ENCODE data around the gene ACTN1. TPM values are rescaled to one million over a fixed set of nuclear protein-coding genes. Genes with fewer than 3 reads are reported as not detected.

ACTN1 gene
- polyA plus RNA-seq, 1 experiment, result 1,184 TPM

GRCh38 chr14:68918612-68919011 lies 60.5 kb downstream of the ACTN1 start:
- TF ChIP-seq CTCF (IDR thresholded peaks at IDR 0.05; ENCODE audit: insufficient read depth, low read depth, low read length), result no peak
- H3K36me3 ChIP-seq (ENCODE audit: control insufficient read depth, insufficient read depth, low read length), result peaks cover 36% of the 10 kb centered on the region
- no peak for DNase-seq (ENCODE audit: low read depth)
- POLR2A ChIA-PET, result no interaction called here
- no peak overlapping the region for H3K4me3 ChIP-seq (ENCODE audit: low read depth, low read length)
- CTCF ChIA-PET, result interaction anchor here (3.3 kb wide), 1 partner anchor 8 kb away, joined by 10 read pairs; no protein-coding TSS in a partner anchor
- H3K27me3 ChIP-seq (ENCODE audit: control insufficient read depth, insufficient read depth, low read length), result no peaks in the 10 kb centered on the region

GRCh38 chr14:68916358-68916941 lies 62.7 kb downstream of the ACTN1 start:
- H3K36me3 ChIP-seq (ENCODE audit: control insufficient read depth, insufficient read depth, low read length), result peaks cover 35% of the 10 kb centered on the region
- H3K27me3 ChIP-seq (ENCODE audit: control insufficient read depth, insufficient read depth, low read length), result no peaks in the 10 kb centered on the region
- H3K4me3 ChIP-seq (ENCODE audit: low read depth, low read length), result no peak overlapping the region
- DNase-seq (ENCODE audit: low read depth), result no peak
- CTCF ChIA-PET, result interaction anchor here (0.8 to 3.3 kb wide), 4 partner anchors 8 to 14 kb away, joined by 3 to 10 read pairs (median 3); no protein-coding TSS in a partner anchor
- TF ChIP-seq CTCF (IDR thresholded peaks at IDR 0.05; ENCODE audit: insufficient read depth, low read depth, low read length), result no peak
- POLR2A ChIA-PET, result no interaction called here

- Histone ChIP-seq H3K27me3 (ENCODE audit: control insufficient read depth, insufficient read depth, low read length) (no peaks in the 10 kb centered on the region), H3K36me3 (ENCODE audit: control insufficient read depth, insufficient read depth, low read length) (peaks cover 41% of the 10 kb centered on the region), H3K4me3 (ENCODE audit: low read depth, low read length) (no peak overlapping the region)
- no peak for TF ChIP-seq CTCF (IDR thresholded peaks at IDR 0.05; ENCODE audit: insufficient read depth, low read depth, low read length)
- DNase-seq (ENCODE audit: low read depth), result no peak
- POLR2A ChIA-PET, result no interaction called here
- CTCF ChIA-PET, result interaction anchor here (1.0 to 6.1 kb wide), 4 partner anchors 26 to 195 kb away, joined by 3 to 35 read pairs (median 20); no protein-coding TSS in a partner anchor
Measured at GRCh38 chr14:68913516-68913915, 65.6 kb downstream of the ACTN1 start.

- DNase-seq (ENCODE audit: low read depth), result no peak
- H3K4me3 ChIP-seq (ENCODE audit: low read depth, low read length), result no peak overlapping the region
- H3K36me3 ChIP-seq (ENCODE audit: control insufficient read depth, insufficient read depth, low read length), result peaks cover 48% of the 10 kb centered on the region
- H3K27me3 ChIP-seq (ENCODE audit: control insufficient read depth, insufficient read depth, low read length), result no peaks in the 10 kb centered on the region
- CTCF ChIA-PET, result interaction anchor here (0.6 to 6.1 kb wide), 33 partner anchors 8 to 1683 kb away, joined by 3 to 35 read pairs (median 4); no protein-coding TSS in a partner anchor
- peak; percentile 99 for TF ChIP-seq CTCF (IDR thresholded peaks at IDR 0.05; ENCODE audit: insufficient read depth, low read depth, low read length)
- POLR2A ChIA-PET, result no interaction called here
Measured at GRCh38 chr14:68911594-68912227, 67.4 kb downstream of the ACTN1 start.

GRCh38 chr14:68910540-68910939 lies 68.6 kb downstream of the ACTN1 start:
- no peak for DNase-seq (ENCODE audit: low read depth)
- no peaks in the 10 kb centered on the region for H3K27me3 ChIP-seq (ENCODE audit: control insufficient read depth, insufficient read depth, low read length)
- ChIA-PET CTCF (interaction anchor here (0.9 to 6.1 kb wide), 22 partner anchors 9 to 198 kb away, joined by 3 to 35 read pairs (median 4); no protein-coding TSS in a partner anchor), POLR2A (no interaction called here)
- peaks cover 49% of the 10 kb centered on the region for H3K36me3 ChIP-seq (ENCODE audit: control insufficient read depth, insufficient read depth, low read length)
- no peak overlapping the region for H3K4me3 ChIP-seq (ENCODE audit: low read depth, low read length)
- no peak for TF ChIP-seq CTCF (IDR thresholded peaks at IDR 0.05; ENCODE audit: insufficient read depth, low read depth, low read length)

Data from BJ (cell line).